Measurements from ENCODE around the gene CFAP46.

CFAP46 gene

DNA sequence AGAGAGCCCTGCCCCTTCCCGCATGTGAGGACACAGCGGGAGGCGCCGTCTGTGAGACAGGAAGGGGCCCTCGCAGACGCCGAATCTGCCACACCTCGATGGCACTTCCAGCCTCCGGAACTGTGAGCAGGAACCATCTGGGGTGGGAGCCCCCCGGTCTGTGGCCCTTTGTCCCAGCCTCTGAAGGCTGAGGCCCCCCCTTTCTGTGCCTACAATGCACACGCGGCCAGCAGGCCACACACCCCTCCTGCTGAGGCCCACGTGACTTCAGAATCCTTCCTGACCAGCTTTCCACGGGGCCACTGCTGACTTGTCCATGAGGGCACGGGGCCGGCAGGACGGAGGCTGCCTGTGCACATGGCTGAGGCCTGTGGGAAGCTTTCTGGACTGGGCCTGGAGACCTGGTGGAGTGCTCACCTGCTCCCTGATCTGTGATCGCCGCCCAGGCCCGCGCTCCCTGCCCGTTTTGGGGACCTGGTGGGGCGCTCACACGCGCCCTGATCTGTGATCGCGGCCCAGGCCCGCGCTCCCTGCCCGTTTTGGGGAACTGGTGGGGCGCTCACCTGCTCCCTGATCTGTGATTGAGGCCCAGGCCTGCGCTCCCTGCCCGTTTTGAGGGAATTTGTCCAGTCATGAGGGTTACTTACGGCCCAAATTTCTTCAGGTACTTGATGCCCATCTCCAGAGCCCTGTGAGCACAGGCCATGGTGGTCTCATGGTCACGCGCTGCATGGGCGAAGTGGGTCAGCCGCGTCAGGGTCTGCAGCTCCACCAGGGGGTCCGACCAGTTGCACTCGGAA is 34.3 kb downstream of the CFAP46 start:
- Histone ChIP-seq H3K9me3 (ENCODE audit: insufficient read depth, low read depth, low read length) (no peaks in the 10 kb centered on the region; the same call in 1 of the 2 replicates), H3F3A (ENCODE audit: low read depth) (no peaks in the 10 kb centered on the region), H3K9me2 (replicated peaks; ENCODE audit: low read depth, low read length) (no peaks in the 10 kb centered on the region), H3K9ac (ENCODE audit: low read depth, low read length, poor library complexity, severe bottlenecking) (no peak overlapping the region), H3K27me3 (ENCODE audit: insufficient read depth, low read length, poor library complexity, severe bottlenecking) (no peaks in the 10 kb centered on the region), H2AFZ (ENCODE audit: low read length) (no peak overlapping the region), H3K79me2 (ENCODE audit: insufficient read depth, low read length) (no peaks in the 10 kb centered on the region), H3K4me2 (ENCODE audit: low read depth, low read length, poor library complexity, severe bottlenecking) (no peak overlapping the region), H3K4me1 (ENCODE audit: insufficient read depth, low read length, poor library complexity, severe bottlenecking) (no peaks in the 10 kb centered on the region), H4K20me1 (ENCODE audit: insufficient read depth, low read length, poor library complexity, severe bottlenecking) (no peaks in the 10 kb centered on the region), H3K36me3 (ENCODE audit: insufficient read depth, low read length) (no peaks in the 10 kb centered on the region), H3K4me3 (ENCODE audit: low read length, poor library complexity, severe bottlenecking) (no peak overlapping the region)
- TF ChIP-seq EZH2phosphoT487 (IDR thresholded peaks at IDR 0.05; ENCODE audit: borderline replicate concordance), result no peak
- TF ChIP-seq, protein P1, sequence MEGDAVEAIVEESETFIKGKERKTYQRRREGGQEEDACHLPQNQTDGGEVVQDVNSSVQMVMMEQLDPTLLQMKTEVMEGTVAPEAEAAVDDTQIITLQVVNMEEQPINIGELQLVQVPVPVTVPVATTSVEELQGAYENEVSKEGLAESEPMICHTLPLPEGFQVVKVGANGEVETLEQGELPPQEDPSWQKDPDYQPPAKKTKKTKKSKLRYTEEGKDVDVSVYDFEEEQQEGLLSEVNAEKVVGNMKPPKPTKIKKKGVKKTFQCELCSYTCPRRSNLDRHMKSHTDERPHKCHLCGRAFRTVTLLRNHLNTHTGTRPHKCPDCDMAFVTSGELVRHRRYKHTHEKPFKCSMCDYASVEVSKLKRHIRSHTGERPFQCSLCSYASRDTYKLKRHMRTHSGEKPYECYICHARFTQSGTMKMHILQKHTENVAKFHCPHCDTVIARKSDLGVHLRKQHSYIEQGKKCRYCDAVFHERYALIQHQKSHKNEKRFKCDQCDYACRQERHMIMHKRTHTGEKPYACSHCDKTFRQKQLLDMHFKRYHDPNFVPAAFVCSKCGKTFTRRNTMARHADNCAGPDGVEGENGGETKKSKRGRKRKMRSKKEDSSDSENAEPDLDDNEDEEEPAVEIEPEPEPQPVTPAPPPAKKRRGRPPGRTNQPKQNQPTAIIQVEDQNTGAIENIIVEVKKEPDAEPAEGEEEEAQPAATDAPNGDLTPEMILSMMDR (conservative IDR thresholded peaks at IDR 0.05; ENCODE audit: low read length), result no peak

DNA sequence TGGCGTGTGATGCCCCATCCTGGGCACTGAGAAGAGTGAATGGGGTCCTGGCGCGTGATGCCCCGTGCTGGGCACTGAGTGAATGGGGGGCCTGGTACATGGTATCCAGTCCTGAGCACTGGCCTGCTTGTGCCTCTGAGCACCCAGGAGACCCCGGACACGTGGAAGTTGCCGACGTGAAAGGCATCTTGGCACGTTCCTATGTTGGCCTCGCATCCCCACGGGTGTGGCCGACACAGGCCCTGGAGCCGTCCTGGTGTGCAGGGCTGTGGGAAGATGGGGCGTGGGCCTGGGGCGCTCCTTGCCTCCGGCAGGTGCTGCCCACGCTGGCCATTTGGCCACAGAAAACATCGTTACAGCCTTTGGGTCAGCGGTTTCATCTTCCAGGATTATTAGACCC is 35.5 kb downstream of the CFAP46 start:
- Histone ChIP-seq H3K9me2 (replicated peaks; ENCODE audit: low read depth, low read length) (no peaks in the 10 kb centered on the region), H2AFZ (ENCODE audit: low read length) (no peak overlapping the region), H3K79me2 (ENCODE audit: insufficient read depth, low read length) (no peaks in the 10 kb centered on the region), H4K20me1 (ENCODE audit: insufficient read depth, low read length, poor library complexity, severe bottlenecking) (no peaks in the 10 kb centered on the region), H3K4me3 (ENCODE audit: low read length, poor library complexity, severe bottlenecking) (no peak overlapping the region), H3K36me3 (ENCODE audit: insufficient read depth, low read length) (no peaks in the 10 kb centered on the region), H3K4me1 (ENCODE audit: insufficient read depth, low read length, poor library complexity, severe bottlenecking) (no peaks in the 10 kb centered on the region), H3K9me3 (ENCODE audit: insufficient read depth, low read depth, low read length) (no peaks in the 10 kb centered on the region; the same call in 1 of the 2 replicates), H3K27me3 (ENCODE audit: insufficient read depth, low read length, poor library complexity, severe bottlenecking) (no peaks in the 10 kb centered on the region), H3K4me2 (ENCODE audit: low read depth, low read length, poor library complexity, severe bottlenecking) (no peak overlapping the region), H3K9ac (ENCODE audit: low read depth, low read length, poor library complexity, severe bottlenecking) (no peak overlapping the region), H3F3A (ENCODE audit: low read depth) (no peaks in the 10 kb centered on the region)
- TF ChIP-seq, protein P1 (conservative IDR thresholded peaks at IDR 0.05; ENCODE audit: low read length), result no peak
- TF ChIP-seq EZH2phosphoT487 (IDR thresholded peaks at IDR 0.05; ENCODE audit: borderline replicate concordance), result no peak

DNA sequence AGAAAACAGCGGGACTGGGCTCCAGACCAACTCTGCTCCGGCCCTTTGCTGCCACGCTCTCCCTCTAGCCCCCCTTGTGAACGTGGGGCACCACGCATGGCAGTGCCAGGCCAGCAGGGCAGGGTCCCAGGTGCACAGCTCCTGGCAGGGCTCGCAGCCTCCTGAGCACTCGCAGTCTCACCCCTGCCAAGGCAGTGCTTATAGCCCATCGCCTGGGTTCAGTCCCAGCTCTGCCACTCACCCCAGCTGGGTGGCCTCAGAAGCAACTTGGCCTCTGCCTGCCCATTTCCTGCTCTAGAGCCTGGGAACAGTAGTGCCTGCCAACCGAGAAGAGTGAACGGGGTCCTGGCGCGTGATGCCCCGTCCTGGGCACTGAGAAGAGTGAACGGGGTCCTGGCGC is 36.3 kb downstream of the CFAP46 start:
- no peaks in the 10 kb centered on the region for H3K36me3 ChIP-seq (ENCODE audit: insufficient read depth, low read length)

More for the DNA sequence above, 36.3 kb downstream of the CFAP46 start:
- H4K20me1 ChIP-seq (ENCODE audit: insufficient read depth, low read length, poor library complexity, severe bottlenecking), result no peaks in the 10 kb centered on the region
- TF ChIP-seq EZH2phosphoT487 (IDR thresholded peaks at IDR 0.05; ENCODE audit: borderline replicate concordance), result no peak
- TF ChIP-seq, protein P1 (conservative IDR thresholded peaks at IDR 0.05; ENCODE audit: low read length), result no peak
- H3K79me2 ChIP-seq (ENCODE audit: insufficient read depth, low read length), result no peaks in the 10 kb centered on the region
- no peak overlapping the region for H2AFZ ChIP-seq (ENCODE audit: low read length)
- H3K27me3 ChIP-seq (ENCODE audit: insufficient read depth, low read length, poor library complexity, severe bottlenecking), result no peaks in the 10 kb centered on the region
- H3K9me3 ChIP-seq (ENCODE audit: insufficient read depth, low read depth, low read length), result no peaks in the 10 kb centered on the region; the same call in 1 of the 2 replicates
- no peaks in the 10 kb centered on the region for H3K4me1 ChIP-seq (ENCODE audit: insufficient read depth, low read length, poor library complexity, severe bottlenecking)
- H3K9me2 ChIP-seq (replicated peaks; ENCODE audit: low read depth, low read length), result no peaks in the 10 kb centered on the region
- H3K4me2 ChIP-seq (ENCODE audit: low read depth, low read length, poor library complexity, severe bottlenecking), result no peak overlapping the region
- no peak overlapping the region for H3K4me3 ChIP-seq (ENCODE audit: low read length, poor library complexity, severe bottlenecking)
- H3F3A ChIP-seq (ENCODE audit: low read depth), result no peaks in the 10 kb centered on the region
- H3K9ac ChIP-seq (ENCODE audit: low read depth, low read length, poor library complexity, severe bottlenecking), result no peak overlapping the region
